Adrenal gland (tissue), 12 donors: Measurements from ENCODE around the gene ANTXR2. TPM values are rescaled to one million over a fixed set of nuclear protein-coding genes. Genes with fewer than 3 reads are reported as not detected.

Source experiments
- DNase-seq, 7 donors: peaks; one replicate each; pipeline ENCODE4 v3.0.0-alpha.2; 2019 to 2020
- H3K27ac ChIP-seq, 5 donors: fragments of 200-600 bp; sonication (generic) in 4 of 5; 1 replicate in 3 of 5; 2 replicates in 2 of 5; pipeline versions ENCODE4 v1.5.1 to v1.8.0; 2016 to 2020; ENCODE audit warnings: mild to moderate bottlenecking in 1 of 5
- H3K27me3 ChIP-seq: fragments of 200-600 bp; 2 replicates; pipeline ENCODE4 v1.8.0; 2021
- H3K36me3 ChIP-seq, 2 donors: fragments of 200-600 bp; replicated peaks in 1 of 2; 1 replicate in 1 of 2; 2 replicates in 1 of 2; pipeline versions ENCODE4 v1.5.1 to v1.8.0; 2018 to 2022
- H3K4me1 ChIP-seq, 2 donors: fragments of 200-600 bp; replicated peaks in 1 of 2; 1 replicate in 1 of 2; 2 replicates in 1 of 2; pipeline versions ENCODE4 v1.5.1 to v1.8.0; 2018 to 2021
- H3K4me3 ChIP-seq, 4 donors: fragments of 200-600 bp; sonication (generic) in 3 of 4; one replicate each; pipeline ENCODE4 v1.5.1; 2016 to 2018
- H3K9me3 ChIP-seq, 3 donors: fragments of 200-600 bp; sonication (generic) in 1 of 3; replicated peaks in 1 of 3; 1 replicate in 2 of 3; 2 replicates in 1 of 3; pipeline versions ENCODE4 v1.5.1 to v1.8.0; 2016 to 2021
- POLR2A ChIP-seq, 2 donors: fragments of 450-650 bp; IDR thresholded peaks; one replicate each; pipeline ENCODE4 v1.6.1; 2017; ENCODE audit warnings: antibody characterized with exemption in 2 of 2, mild to moderate bottlenecking in 2 of 2, moderate library complexity in 1 of 2
- WGBS, 4 donors: extraction: QIAGEN DNeasy Blood & Tissue Kit in 2 of 4; methylation state at CpG; one replicate each; pipeline versions ENCODE4 v1.1.5 to v1.1.7; 2013 to 2017; 5-methylcytosine and 5-hydroxymethylcytosine counted together
- intact Hi-C, 2 donors: fragments of 100-400 bp; cut with DNase I; formaldehyde crosslinking; loops; one replicate each; pipeline versions ENCODE4 v1.14.1 to v1.15.0; 2022 to 2023
- polyA plus RNA-seq, 3 donors: library from polyadenylated mRNA; stranded (reverse); fragments of 200-250 nt in 2 of 3; fragments of 350-450 nt in 1 of 3; fragmentation: Illumina TruSeq in 1 of 3; extraction: RNeasy Lipid Tissue Mini Kit (QIAGEN cat#74804) in 1 of 3; gene quantifications; one replicate each; pipeline ENCODE4 v1.2.3, GENCODE V29; 2013 to 2014
- total RNA-seq, 9 donors: library from RNA; depleted of rRNA in 4 of 9; stranded (reverse); fragments of >200 nt in 4 of 9; fragments of 120-200 nt in 1 of 9; fragmentation: NEBNext Ultra II Directional in 1 of 9; extraction: Animal tissue kit (Norgen Biotek cat#: 25700) in 1 of 9; gene quantifications; one replicate each; pipeline versions ENCODE4 v1.1.0 to v1.2.4, GENCODE V29; 2013 to 2023
- TF ChIP-seq, protein P1 (sequence below), 6 experiments: fragments of 450-650 bp in 4 of 6; fragments of 200-600 bp in 2 of 6; sonication (generic) in 1 of 6; IDR thresholded peaks; 1 replicate in 5 of 6; 2 replicates in 1 of 6; pipeline versions ENCODE4 v1.5.1 to v1.8.0; 2016 to 2021; ENCODE audit warnings: antibody characterized with exemption in 6 of 6, mild to moderate bottlenecking in 2 of 6, moderate library complexity in 1 of 6
- donor health status: healthy with polysubstance abuse.
- donor health status: Bipolar disorder and iron deficiency.
- donor health status: DM: yes; HTN: yes; CAD: no.
- donor health status: DM: no; HTN: no; CAD: no.
- donor health status: DM: no; HTN: no; CAD: no.
- donor health status: DM: yes; HTN: yes; CAD: no.

ANTXR2 gene
- total and polyA plus RNA-seq, 12 donors, result 8.4 to 96.6 (median 57.7) TPM

- Histone ChIP-seq H3K4me3 (no peak overlapping the region), H3K27me3 (no peaks in the 10 kb centered on the region), H3K27ac (no peak overlapping the region), H3K4me1 (no peaks in the 10 kb centered on the region), H3K9me3 (peaks cover 0 to 8% (median 0%) of the 10 kb centered on the region in 3 donors), H3K36me3 (no peaks in the 10 kb centered on the region)
- no peak for DNase-seq
- intact Hi-C loops, result no loop called here
- whole genome bisulfite sequencing, 4 donors, result 51 to 95% (median 82%) methylated on average over 3 of the region's 3 CpGs
- TF ChIP-seq, protein P1, sequence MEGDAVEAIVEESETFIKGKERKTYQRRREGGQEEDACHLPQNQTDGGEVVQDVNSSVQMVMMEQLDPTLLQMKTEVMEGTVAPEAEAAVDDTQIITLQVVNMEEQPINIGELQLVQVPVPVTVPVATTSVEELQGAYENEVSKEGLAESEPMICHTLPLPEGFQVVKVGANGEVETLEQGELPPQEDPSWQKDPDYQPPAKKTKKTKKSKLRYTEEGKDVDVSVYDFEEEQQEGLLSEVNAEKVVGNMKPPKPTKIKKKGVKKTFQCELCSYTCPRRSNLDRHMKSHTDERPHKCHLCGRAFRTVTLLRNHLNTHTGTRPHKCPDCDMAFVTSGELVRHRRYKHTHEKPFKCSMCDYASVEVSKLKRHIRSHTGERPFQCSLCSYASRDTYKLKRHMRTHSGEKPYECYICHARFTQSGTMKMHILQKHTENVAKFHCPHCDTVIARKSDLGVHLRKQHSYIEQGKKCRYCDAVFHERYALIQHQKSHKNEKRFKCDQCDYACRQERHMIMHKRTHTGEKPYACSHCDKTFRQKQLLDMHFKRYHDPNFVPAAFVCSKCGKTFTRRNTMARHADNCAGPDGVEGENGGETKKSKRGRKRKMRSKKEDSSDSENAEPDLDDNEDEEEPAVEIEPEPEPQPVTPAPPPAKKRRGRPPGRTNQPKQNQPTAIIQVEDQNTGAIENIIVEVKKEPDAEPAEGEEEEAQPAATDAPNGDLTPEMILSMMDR (IDR thresholded peaks at IDR 0.05), result no peak
- no peak for TF ChIP-seq POLR2A (IDR thresholded peaks at IDR 0.05)
Measured at GRCh38 chr4:79918292-79918691, 154.7 kb downstream of the ANTXR2 start.

DNA sequence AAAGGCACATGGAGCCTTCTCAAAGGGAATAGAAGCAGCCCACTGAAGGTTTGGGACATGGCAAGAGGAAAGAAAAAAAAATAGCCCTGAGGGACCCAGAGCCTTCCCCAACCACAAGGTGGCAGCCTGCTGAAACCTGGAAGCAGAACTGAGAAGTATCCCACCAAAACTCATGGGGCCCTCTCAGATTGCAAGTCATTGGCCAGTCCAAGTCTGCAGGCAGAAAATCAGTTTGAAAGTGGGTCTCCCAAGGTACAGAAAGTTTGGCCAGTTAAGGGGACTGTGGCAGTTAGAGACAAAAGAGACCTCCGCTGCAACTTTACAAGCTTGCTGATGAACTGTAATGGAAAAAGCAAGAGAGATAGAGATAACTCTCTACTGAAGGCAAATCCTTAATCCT is 155.8 kb downstream of the ANTXR2 start:
- WGBS, 4 donors, result 90 to 100% (median 96%) methylated on average over 1 of the region's 1 CpG
- DNase-seq, result peak; percentile 22 to 62 (median 33)
- no peaks in the 10 kb centered on the region for H3K4me1 ChIP-seq

GRCh38 chr4:79915246-79915645 is 157.8 kb downstream of the ANTXR2 start:
- WGBS, 4 donors, result 88 to 92% (median 92%) methylated on average over 3 of the region's 3 CpGs
- no peaks in the 10 kb centered on the region for H3K36me3 ChIP-seq
- peaks cover 0 to 8% (median 0%) of the 10 kb centered on the region in 3 donors for H3K9me3 ChIP-seq
- no peak overlapping the region for H3K27ac ChIP-seq
- intact Hi-C loops, result no loop called here
- no peaks in the 10 kb centered on the region for H3K4me1 ChIP-seq
- H3K27me3 ChIP-seq, result no peaks in the 10 kb centered on the region
- no peak overlapping the region for H3K4me3 ChIP-seq
- DNase-seq, result no peak
- TF ChIP-seq, protein P1 (IDR thresholded peaks at IDR 0.05), result no peak
- TF ChIP-seq POLR2A (IDR thresholded peaks at IDR 0.05), result no peak

More for the DNA sequence above, 155.8 kb downstream of the ANTXR2 start:
- TF ChIP-seq POLR2A (IDR thresholded peaks at IDR 0.05), result no peak
- TF ChIP-seq, protein P1 (IDR thresholded peaks at IDR 0.05), result peak; percentile 26 to 57 (median 48)
- no peak overlapping the region for H3K4me3 ChIP-seq
- no peak overlapping the region for H3K27ac ChIP-seq
- H3K36me3 ChIP-seq, result no peaks in the 10 kb centered on the region
- peaks cover 0 to 8% (median 0%) of the 10 kb centered on the region in 3 donors for H3K9me3 ChIP-seq
- intact Hi-C loops, result no loop called here
- no peaks in the 10 kb centered on the region for H3K27me3 ChIP-seq

GRCh38 chr4:79913581-79913980 is 159.4 kb downstream of the ANTXR2 start:
- intact Hi-C loops, result no loop called here
- Histone ChIP-seq H3K27me3 (no peaks in the 10 kb centered on the region), H3K27ac (no peak overlapping the region), H3K4me1 (no peaks in the 10 kb centered on the region), H3K4me3 (no peak overlapping the region), H3K9me3 (peaks cover 0 to 8% (median 0%) of the 10 kb centered on the region in 3 donors), H3K36me3 (no peaks in the 10 kb centered on the region)
- DNase-seq, result no peak
- WGBS, 4 donors, result 8 to 23% (median 19%) methylated on average over 1 of the region's 1 CpG
- TF ChIP-seq, protein P1 (IDR thresholded peaks at IDR 0.05), result no peak
- no peak for TF ChIP-seq POLR2A (IDR thresholded peaks at IDR 0.05)
